ACHN (cell line): Measurements from ENCODE around the gene SSBP3.
"Not testable (repeated sequence)": the region's sequence is repeated elsewhere in the genome, so short reads cannot be mapped to it uniquely, and the experiment has no call there.

Source experiments
- DNase-seq: peaks from one replicate; pipeline ENCODE4 v3.0.0-alpha.2; 2015
- in situ Hi-C: cut with HindIII; loops from 2 replicates; pipeline ENCODE4 v1.10.0; 2017; ENCODE audit warnings: low sequenced_read_pairs, low pct_ligation_motif_present, low pct_unique_long_range_greater_than_20kb

Gene SSBP3

GRCh38 chr1:54229281-54229891 lies 176.8 kb downstream of the SSBP3 start:
- in situ Hi-C loops: no loop called here
- peak; percentile 64 for DNase-seq

- in situ Hi-C loops: no loop called here
- no peak for DNase-seq
Measured at GRCh38 chr1:54228638-54229079, 177.5 kb downstream of the SSBP3 start.

GRCh38 chr1:54227891-54228310 lies 178.3 kb downstream of the SSBP3 start:
- DNase-seq: peak; percentile 68
- in situ Hi-C loops: no loop called here

GRCh38 chr1:54227091-54227602 lies 179.0 kb downstream of the SSBP3 start:
- in situ Hi-C loops: no loop called here
- DNase-seq: peak; percentile 88

GRCh38 chr1:54225986-54226559 lies 180.1 kb downstream of the SSBP3 start:
- DNase-seq: no peak
- in situ Hi-C loops: no loop called here

GRCh38 chr1:54225378-54225777 lies 180.8 kb downstream of the SSBP3 start:
- in situ Hi-C loops: no loop called here
- no peak for DNase-seq

- no peak for DNase-seq
- in situ Hi-C loops: no loop called here
Measured at GRCh38 chr1:54224233-54224632, 182.0 kb downstream of the SSBP3 start.

- in situ Hi-C loops: no loop called here
Measured at GRCh38 chr1:54223441-54224202, 182.6 kb downstream of the SSBP3 start.

GRCh38 chr1:54222711-54223110 lies 183.5 kb downstream of the SSBP3 start:
- no peak for DNase-seq
- in situ Hi-C loops: no loop called here

More at GRCh38 chr1:54223441-54224202, 182.6 kb downstream of the SSBP3 start:
- no peak for DNase-seq

- in situ Hi-C loops: no loop called here
Measured at GRCh38 chr1:54221867-54222484, 184.2 kb downstream of the SSBP3 start.

GRCh38 chr1:54221113-54221834 lies 184.9 kb downstream of the SSBP3 start:
- in situ Hi-C loops: no loop called here

More at GRCh38 chr1:54221867-54222484, 184.2 kb downstream of the SSBP3 start:
- DNase-seq: no peak

GRCh38 chr1:54220004-54220811 lies 186.0 kb downstream of the SSBP3 start:
- in situ Hi-C loops: no loop called here

More at GRCh38 chr1:54221113-54221834, 184.9 kb downstream of the SSBP3 start:
- no peak for DNase-seq

GRCh38 chr1:54219688-54220003 lies 186.5 kb downstream of the SSBP3 start:
- in situ Hi-C loops: no loop called here

More at GRCh38 chr1:54220004-54220811, 186.0 kb downstream of the SSBP3 start:
- DNase-seq: no peak

GRCh38 chr1:54218883-54219687 lies 187.1 kb downstream of the SSBP3 start:
- in situ Hi-C loops: no loop called here
- DNase-seq: no peak

More at GRCh38 chr1:54219688-54220003, 186.5 kb downstream of the SSBP3 start:
- DNase-seq: no peak

- in situ Hi-C loops: no loop called here
- DNase-seq: no peak
Measured at GRCh38 chr1:54215523-54215922, 190.7 kb downstream of the SSBP3 start.

GRCh38 chr1:54212872-54213271 lies 193.3 kb downstream of the SSBP3 start:
- DNase-seq: no peak
- in situ Hi-C loops: no loop called here

GRCh38 chr1:54207896-54208295 lies 198.3 kb downstream of the SSBP3 start:
- in situ Hi-C loops, DNase-seq: not testable (repeated sequence)
